H1 (cell line): Measurements from ENCODE around the gene ZBTB48. TPM values are rescaled to one million over a fixed set of nuclear protein-coding genes. Genes with fewer than 3 reads are reported as not detected.

Source experiments
- EZH2 ChIP-seq: fragments of 200-600 bp; sonication (generic); IDR thresholded peaks from 2 replicates; pipeline ENCODE4 v1.7.1; 2012; ENCODE audit warnings: low read depth, mild to moderate bottlenecking, moderate library complexity, low read length, inconsistent platforms; ENCODE audit not compliant: severe bottlenecking
- KDM1A ChIP-seq: fragments of 200-600, 300-600 bp; sonication (generic); IDR thresholded peaks from 2 replicates; pipeline ENCODE4 v1.7.1; 2016; ENCODE audit warnings: mild to moderate bottlenecking, low read length, borderline replicate concordance
- NANOG ChIP-seq: IDR thresholded peaks from 2 replicates; pipeline ENCODE4 v1.6.1; 2011; ENCODE audit warnings: low read length, low read depth, mild to moderate bottlenecking, inconsistent platforms; ENCODE audit not compliant: insufficient read depth, poor library complexity, severe bottlenecking
- RXRA ChIP-seq: IDR thresholded peaks from 2 replicates; pipeline ENCODE4 v1.6.1; 2011; ENCODE audit warnings: low read depth, mild to moderate bottlenecking, low read length, moderate library complexity; ENCODE audit not compliant: insufficient read depth
- SIX5 ChIP-seq: IDR thresholded peaks from 2 replicates; pipeline ENCODE4 v1.6.1; 2011; ENCODE audit warnings: mild to moderate bottlenecking, low read depth, low read length
- SP1 ChIP-seq: IDR thresholded peaks from 2 replicates; pipeline ENCODE4 v1.6.1; 2011; ENCODE audit warnings: low read depth, low read length
- polyA plus RNA-seq, 7 experiments: library from polyadenylated mRNA; depleted of rRNA in 3 of 7; stranded (reverse) in 5 of 7; unstranded in 2 of 7; fragments of >200 nt in 5 of 7; fragments of 200-250 nt in 2 of 7; gene quantifications; 1 replicate in 5 of 7; 2 replicates in 1 of 7; 4 replicates in 1 of 7; pipeline versions ENCODE4 v1.2.1 to v1.2.3, GENCODE V29; 2011 to 2013; ENCODE audit warnings: missing spikeins in 2 of 7, mixed read lengths in 2 of 7
- total RNA-seq: library from RNA; stranded (reverse); fragmentation: NEBNext Ultra II Directional; extraction: Animal tissue kit (Norgen Biotek cat#: 25700); gene quantifications from 2 replicates; pipeline ENCODE4 v1.2.1, GENCODE V29; 2021

Gene ZBTB48
- total and polyA plus RNA-seq, 2 of the 8 experiments (the other 6 are each of a cell fraction or from before 2014, with no cell fraction given): 28.2 to 28.8 TPM

DNA sequence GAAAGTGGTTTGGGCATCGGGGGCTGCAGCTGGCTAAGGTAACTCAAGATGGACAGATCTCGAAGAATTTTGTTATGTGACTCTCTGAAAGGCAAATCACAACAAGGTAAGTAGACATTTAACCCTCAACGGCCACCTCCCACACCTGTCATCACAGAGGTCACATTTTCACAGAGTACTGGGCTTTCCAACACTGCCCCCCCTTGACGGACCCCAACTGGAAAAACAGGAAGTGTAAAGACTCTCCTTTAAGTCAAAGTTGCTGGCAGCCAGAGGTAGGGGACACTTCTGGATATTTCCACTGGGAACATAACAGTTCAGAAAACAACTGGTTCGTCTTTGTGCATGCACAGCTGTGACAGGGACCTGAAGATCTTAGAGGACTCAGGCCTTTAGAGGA lies 47.8 kb upstream of the ZBTB48 start (continued):
- TF ChIP-seq NANOG (no peak), EZH2 (no peak), SP1 (no peak), SIX5 (no peak), RXRA (no peak), KDM1A (no peak)
- TF ChIP-seq, all 59 proteins: peak for 0
